AG09309 (cell line): ENCODE measurements around the gene NTM.

Experiments
- DNase-seq: peaks from one replicate; pipeline ENCODE4 v3.0.0-alpha.2; 2010; ENCODE audit warnings: low read depth
- H3K4me3 ChIP-seq: 2 replicates; pipeline ENCODE4 v1.5.1; 2011; ENCODE audit warnings: mild to moderate bottlenecking, low read depth, low read length, moderate library complexity; ENCODE audit not compliant: control insufficient read depth
- CTCF ChIP-seq: IDR thresholded peaks from 2 replicates; pipeline ENCODE4 v1.5.1; 2011; ENCODE audit warnings: mild to moderate bottlenecking, low read depth, low read length, inconsistent platforms; ENCODE audit not compliant: insufficient read depth, control insufficient read depth; ENCODE audit errors: missing control alignments

NTM gene

GRCh38 chr11:131511794-131512193, 141.4 kb downstream of the NTM start:
- no peak overlapping the region for H3K4me3 ChIP-seq
- TF ChIP-seq CTCF, result peak; percentile 50
- no peak for DNase-seq

GRCh38 chr11:131512228-131512627, 141.8 kb downstream of the NTM start:
- no peak overlapping the region for H3K4me3 ChIP-seq
- no peak for TF ChIP-seq CTCF
- DNase-seq, result no peak

- no peak for TF ChIP-seq CTCF
Observed at GRCh38 chr11:131514062-131514461, 143.6 kb downstream of the NTM start.

GRCh38 chr11:131518305-131518838, 148.0 kb downstream of the NTM start:
- no peak overlapping the region for H3K4me3 ChIP-seq
- no peak for DNase-seq
- no peak for TF ChIP-seq CTCF

More at GRCh38 chr11:131514062-131514461, 143.6 kb downstream of the NTM start:
- H3K4me3 ChIP-seq, result no peak overlapping the region
- no peak for DNase-seq

GRCh38 chr11:131522851-131523250, 152.4 kb downstream of the NTM start:
- TF ChIP-seq CTCF, result no peak
- DNase-seq, result no peak
- H3K4me3 ChIP-seq, result no peak overlapping the region

- no peak overlapping the region for H3K4me3 ChIP-seq
- TF ChIP-seq CTCF, result no peak
- DNase-seq, result no peak
Observed at GRCh38 chr11:131530407-131530806, 160.0 kb downstream of the NTM start.

GRCh38 chr11:131533149-131533548, 162.7 kb downstream of the NTM start:
- TF ChIP-seq CTCF, result no peak
- DNase-seq, result no peak
- H3K4me3 ChIP-seq, result no peak overlapping the region
